Spleen (tissue), 11 donors: ENCODE data around the gene RRM1. TPM values are rescaled to one million over a fixed set of nuclear protein-coding genes. Genes with fewer than 3 reads are reported as not detected.

Source experiments
- DNase-seq: peaks from one replicate; pipeline ENCODE4 v3.0.0-alpha.2; 2020
- H3K27ac ChIP-seq, 8 donors: fragments of 200-600 bp; sonication (generic) in 7 of 8; 1 replicate in 4 of 8; 2 replicates in 4 of 8; pipeline versions ENCODE4 v1.5.0 to v1.8.0; 2016 to 2021; ENCODE audit warnings: inconsistent platforms in 4 of 8, mild to moderate bottlenecking in 4 of 8, moderate library complexity in 1 of 8
- H3K27me3 ChIP-seq, 7 donors: fragments of 200-600 bp; sonication (generic) in 6 of 7; replicated peaks in 1 of 7; 1 replicate in 4 of 7; 2 replicates in 3 of 7; pipeline versions ENCODE4 v1.5.0 to v1.8.0; 2016 to 2021; ENCODE audit warnings: inconsistent platforms in 3 of 7, mild to moderate bottlenecking in 1 of 7
- H3K36me3 ChIP-seq, 6 donors: fragments of 200-600 bp; sonication (generic) in 5 of 6; 1 replicate in 4 of 6; 2 replicates in 2 of 6; pipeline versions ENCODE4 v1.5.0 to v1.8.0; 2016 to 2021; ENCODE audit warnings: inconsistent platforms in 2 of 6
- H3K4me1 ChIP-seq, 6 donors: fragments of 200-600 bp; sonication (generic) in 5 of 6; 1 replicate in 3 of 6; 2 replicates in 3 of 6; pipeline versions ENCODE4 v1.5.0 to v1.8.0; 2016 to 2021; ENCODE audit warnings: inconsistent platforms in 3 of 6
- H3K4me3 ChIP-seq, 8 donors: fragments of 200-600 bp; sonication (generic) in 7 of 8; 1 replicate in 4 of 8; 2 replicates in 4 of 8; pipeline versions ENCODE4 v1.5.0 to v1.8.0; 2016 to 2021; ENCODE audit warnings: inconsistent platforms in 4 of 8, mild to moderate bottlenecking in 4 of 8, moderate library complexity in 2 of 8
- H3K9me3 ChIP-seq, 8 donors: fragments of 200-600 bp; sonication (generic) in 7 of 8; 1 replicate in 4 of 8; 2 replicates in 4 of 8; pipeline versions ENCODE4 v1.5.0 to v1.8.0; 2016 to 2021; ENCODE audit warnings: inconsistent platforms in 4 of 8
- POLR2A ChIP-seq, 3 donors: fragments of 450-650 bp; IDR thresholded peaks; one replicate each; pipeline ENCODE4 v1.5.1; 2017; ENCODE audit warnings: antibody characterized with exemption in 3 of 3, mild to moderate bottlenecking in 1 of 3
- POLR2AphosphoS5 ChIP-seq, 3 donors: sonication (generic); formaldehyde crosslinking; IDR thresholded peaks; one replicate each; pipeline ENCODE4 v1.5.1; 2017; ENCODE audit warnings: antibody characterized with exemption in 3 of 3
- WGBS, 5 donors: extraction: QIAGEN DNeasy Blood & Tissue Kit in 3 of 5; methylation state at CpG; one replicate each; pipeline versions ENCODE4 v1.1.5 to v1.1.7; 2013 to 2018; 5-methylcytosine and 5-hydroxymethylcytosine counted together
- intact Hi-C: fragments of 100-400 bp; cut with DNase I; formaldehyde crosslinking; loops from one replicate; pipeline ENCODE4 v1.15.0; 2023; ENCODE audit warnings: low total_unique reads
- polyA plus RNA-seq, 3 donors: library from polyadenylated mRNA; stranded (reverse); fragments of 200-250 nt; gene quantifications; one replicate each; pipeline ENCODE4 v1.2.1, GENCODE V29; 2013
- total RNA-seq, 7 donors: library from RNA; depleted of rRNA in 3 of 7; stranded (reverse); fragments of >200 nt in 3 of 7; fragmentation: NEBNext Ultra II Directional in 4 of 7; extraction: Animal tissue kit (Norgen Biotek cat#: 25700) in 4 of 7; gene quantifications; one replicate each; pipeline versions ENCODE4 v1.1.0 to v1.2.1, GENCODE V29; 2016 to 2021
- TF ChIP-seq, protein P1 (sequence below), 11 experiments: fragments of 200-600 bp in 7 of 11; fragments of 450-650 bp in 4 of 11; sonication (generic) in 4 of 11; IDR thresholded peaks in 8 of 11; conservative IDR thresholded peaks in 3 of 11; 1 replicate in 7 of 11; 2 replicates in 4 of 11; pipeline versions ENCODE4 v1.4.0 to v1.8.0; 2016 to 2021; ENCODE audit warnings: antibody characterized with exemption in 11 of 11, inconsistent platforms in 4 of 11, mild to moderate bottlenecking in 1 of 11
- donor health status: healthy with polysubstance abuse.
- donor health status: DM: no; HTN: no; CAD: no; lungs with moderate emphysema.
- donor health status: DM: no; HTN: no; CAD: no.
- donor health status: Bipolar disorder and iron deficiency.
- donor health status: healthy.
- donor health status: DM: no; HTN: no; CAD: no.
- donor health status: DM: yes; HTN: yes; CAD: no.

RRM1 gene
- total and polyA plus RNA-seq, 10 donors: 6.6 to 37.6 (median 24.1) TPM

DNA sequence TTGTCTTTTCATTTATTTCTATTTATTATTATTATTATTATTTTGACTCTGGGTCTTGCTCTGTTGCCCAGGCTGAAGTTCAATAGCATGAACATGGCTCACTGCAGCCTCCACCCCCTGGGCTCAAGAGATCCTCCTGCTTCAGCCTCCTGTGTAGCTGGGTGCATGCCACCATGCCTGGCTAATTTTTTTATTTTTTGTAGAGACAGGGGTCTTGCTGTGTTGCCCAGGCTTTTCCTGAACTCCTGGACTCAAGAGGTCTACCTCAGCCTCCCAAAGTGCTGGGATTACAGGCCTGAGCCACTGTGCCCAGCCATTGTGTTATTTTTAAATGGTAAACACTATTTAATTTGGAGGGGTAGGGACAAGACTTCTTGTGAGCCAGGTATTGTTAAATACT, 23.3 kb upstream of the RRM1 start:
- no peak for DNase-seq
- intact Hi-C loops: no loop called here
- Histone ChIP-seq H3K9me3 (no peaks in the 10 kb centered on the region), H3K4me3 (no peak overlapping the region), H3K27ac (peak overlapping the region in 3 of 8 donors; percentile 32 to 56 (median 46)), H3K4me1 (peaks cover 4 to 69% (median 45%) of the 10 kb centered on the region in 6 donors), H3K27me3 (no peaks in the 10 kb centered on the region), H3K36me3 (peaks cover 0 to 56% (median 15%) of the 10 kb centered on the region in 6 donors)
- no peak for TF ChIP-seq POLR2A (IDR thresholded peaks at IDR 0.05)
- TF ChIP-seq, protein P1, sequence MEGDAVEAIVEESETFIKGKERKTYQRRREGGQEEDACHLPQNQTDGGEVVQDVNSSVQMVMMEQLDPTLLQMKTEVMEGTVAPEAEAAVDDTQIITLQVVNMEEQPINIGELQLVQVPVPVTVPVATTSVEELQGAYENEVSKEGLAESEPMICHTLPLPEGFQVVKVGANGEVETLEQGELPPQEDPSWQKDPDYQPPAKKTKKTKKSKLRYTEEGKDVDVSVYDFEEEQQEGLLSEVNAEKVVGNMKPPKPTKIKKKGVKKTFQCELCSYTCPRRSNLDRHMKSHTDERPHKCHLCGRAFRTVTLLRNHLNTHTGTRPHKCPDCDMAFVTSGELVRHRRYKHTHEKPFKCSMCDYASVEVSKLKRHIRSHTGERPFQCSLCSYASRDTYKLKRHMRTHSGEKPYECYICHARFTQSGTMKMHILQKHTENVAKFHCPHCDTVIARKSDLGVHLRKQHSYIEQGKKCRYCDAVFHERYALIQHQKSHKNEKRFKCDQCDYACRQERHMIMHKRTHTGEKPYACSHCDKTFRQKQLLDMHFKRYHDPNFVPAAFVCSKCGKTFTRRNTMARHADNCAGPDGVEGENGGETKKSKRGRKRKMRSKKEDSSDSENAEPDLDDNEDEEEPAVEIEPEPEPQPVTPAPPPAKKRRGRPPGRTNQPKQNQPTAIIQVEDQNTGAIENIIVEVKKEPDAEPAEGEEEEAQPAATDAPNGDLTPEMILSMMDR (IDR thresholded peaks at IDR 0.05 in 8 of 11, conservative IDR thresholded peaks at IDR 0.05 in 3 of 11): no peak
- no peak for TF ChIP-seq POLR2AphosphoS5 (IDR thresholded peaks at IDR 0.05)

DNA sequence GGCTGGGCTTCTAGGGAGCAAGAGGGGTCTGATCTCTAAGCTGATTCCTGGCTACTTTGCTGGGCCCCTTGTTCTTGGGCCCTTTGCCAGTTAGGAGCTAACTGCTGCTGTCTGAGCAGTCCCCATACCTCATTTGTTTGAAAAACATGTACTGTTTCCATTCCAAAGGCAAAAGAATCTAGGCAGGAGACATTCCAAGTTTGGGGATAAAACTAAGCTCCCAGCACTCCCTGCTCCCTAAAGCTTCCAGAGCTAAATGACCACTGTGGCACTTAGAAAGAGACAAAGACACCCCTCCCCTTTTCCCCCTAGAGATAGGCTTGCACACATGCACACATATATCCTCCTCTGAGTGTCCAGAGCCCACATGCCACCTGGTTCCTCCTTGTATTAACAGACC, 22.7 kb upstream of the RRM1 start:
- DNase-seq: no peak
- no peak overlapping the region for H3K4me3 ChIP-seq

DNA sequence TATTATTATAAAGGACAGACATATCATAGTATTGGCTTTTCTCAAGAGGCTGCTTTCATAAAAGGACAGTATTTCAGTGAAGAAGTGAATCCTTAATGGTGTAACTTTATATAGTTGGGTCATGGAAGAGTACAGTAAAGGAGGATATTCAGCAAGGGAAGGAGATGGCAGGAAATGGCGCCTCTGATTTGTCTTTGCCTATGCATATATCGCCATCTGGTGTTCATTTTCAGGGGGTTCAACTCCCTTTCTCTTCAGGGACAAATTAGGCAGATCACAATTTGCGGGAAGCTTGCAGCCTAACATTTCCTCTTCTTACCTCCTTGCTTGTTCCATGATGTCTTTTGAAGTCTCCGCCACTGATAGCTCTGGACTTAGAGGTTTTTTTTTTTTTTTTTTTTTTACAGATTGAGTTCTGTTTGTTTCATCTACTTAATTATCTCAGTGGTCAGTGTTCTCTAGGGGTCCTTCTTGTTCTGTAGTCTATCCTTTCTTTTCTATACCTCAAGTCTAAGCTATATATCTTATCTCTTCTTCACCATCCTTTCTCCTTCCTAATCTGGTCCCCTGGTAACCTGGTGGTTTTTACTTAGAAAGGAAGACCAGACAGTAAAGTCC, 21.8 kb upstream of the RRM1 start:
- intact Hi-C loops: loop anchor here (2.0 kb wide), 1 partner anchor 218 kb away; the partner anchor contains the start of gene STIM1
- TF ChIP-seq POLR2AphosphoS5 (IDR thresholded peaks at IDR 0.05) (peak in 1 of 3 donors; percentile 63), POLR2A (IDR thresholded peaks at IDR 0.05) (no peak)
- TF ChIP-seq, protein P1 (IDR thresholded peaks at IDR 0.05 in 8 of 11, conservative IDR thresholded peaks at IDR 0.05 in 3 of 11): peak; percentile 80 to 97 (median 93)
- peaks cover 0 to 56% (median 15%) of the 10 kb centered on the region in 6 donors for H3K36me3 ChIP-seq
- no peaks in the 10 kb centered on the region for H3K27me3 ChIP-seq
- H3K4me1 ChIP-seq: peaks cover 0 to 55% (median 35%) of the 10 kb centered on the region in 6 donors
- H3K4me3 ChIP-seq: no peak overlapping the region
- WGBS, 5 donors: 5 to 10% (median 6%) methylated on average over 4 of the region's 4 CpGs
- H3K9me3 ChIP-seq: no peaks in the 10 kb centered on the region
- H3K27ac ChIP-seq: peak overlapping the region in 4 of 8 donors; percentile 27 to 56 (median 39)
- DNase-seq: no peak

More for the DNA sequence above, 22.7 kb upstream of the RRM1 start:
- no peaks in the 10 kb centered on the region for H3K9me3 ChIP-seq
- peaks cover 0 to 56% (median 15%) of the 10 kb centered on the region in 6 donors for H3K36me3 ChIP-seq
- no peaks in the 10 kb centered on the region for H3K27me3 ChIP-seq
- TF ChIP-seq, protein P1 (IDR thresholded peaks at IDR 0.05 in 8 of 11, conservative IDR thresholded peaks at IDR 0.05 in 3 of 11): no peak
- TF ChIP-seq POLR2A (IDR thresholded peaks at IDR 0.05) (no peak), POLR2AphosphoS5 (IDR thresholded peaks at IDR 0.05) (no peak)
- peaks cover 0 to 64% (median 39%) of the 10 kb centered on the region in 6 donors for H3K4me1 ChIP-seq
- H3K27ac ChIP-seq: peak overlapping the region in 4 of 8 donors; percentile 27 to 56 (median 39)
- intact Hi-C loops: loop anchor here (2.0 kb wide), 1 partner anchor 217 kb away; the partner anchor contains the start of gene STIM1

- 90 to 97% (median 96%) methylated on average over 7 of the region's 7 CpGs for WGBS, 5 donors
- intact Hi-C loops: no loop called here
Measured at GRCh38 chr11:4074266-4074665, 20.3 kb upstream of the RRM1 start.

More at GRCh38 chr11:4074266-4074665, 20.3 kb upstream of the RRM1 start:
- no peak overlapping the region for H3K27ac ChIP-seq
- peaks cover 0 to 71% (median 15%) of the 10 kb centered on the region in 6 donors for H3K36me3 ChIP-seq
- no peaks in the 10 kb centered on the region for H3K27me3 ChIP-seq
- no peaks in the 10 kb centered on the region for H3K9me3 ChIP-seq
- peaks cover 0 to 40% (median 21%) of the 10 kb centered on the region in 6 donors for H3K4me1 ChIP-seq
- H3K4me3 ChIP-seq: no peak overlapping the region
- no peak for DNase-seq
- TF ChIP-seq POLR2A (IDR thresholded peaks at IDR 0.05) (no peak), POLR2AphosphoS5 (IDR thresholded peaks at IDR 0.05) (no peak)
- TF ChIP-seq, protein P1 (IDR thresholded peaks at IDR 0.05 in 8 of 11, conservative IDR thresholded peaks at IDR 0.05 in 3 of 11): no peak
